ENCODE data around the gene RBBP8NL.

The RBBP8NL gene

GRCh38 chr20:62427172-62428001, at the start of gene RBBP8NL:
Gene RBBP8NL (minus strand): TSS chr20:62427539. CDS start chr20:62419647, 7,892 bp downstream.
- TF ChIP-seq EZH2 (IDR thresholded peaks at IDR 0.05; ENCODE audit: borderline replicate concordance, low read length) (no peak), CTCF (IDR thresholded peaks at IDR 0.05; ENCODE audit: low read length) (no peak)
- H3K9me2 ChIP-seq (ENCODE audit: low read depth, low read length): no peaks in the 10 kb centered on the region
- H4K20me1 ChIP-seq (ENCODE audit: insufficient read depth, low read length): no peaks in the 10 kb centered on the region
- no peaks in the 10 kb centered on the region for H3K9me3 ChIP-seq (ENCODE audit: low read length)
- H3K79me2 ChIP-seq (ENCODE audit: insufficient read depth, low read length): no peaks in the 10 kb centered on the region
- no peak within 1 kb of the TSS for H2AFZ ChIP-seq (ENCODE audit: low read length)
- H3K4me1 ChIP-seq (ENCODE audit: insufficient read depth, low read length, severe bottlenecking): no peaks in the 10 kb centered on the region
- no peak within 1 kb of the TSS for H3K4me3 ChIP-seq (ENCODE audit: low read depth, low read length, poor library complexity, severe bottlenecking)
- no peak within 1 kb of the TSS for H3K4me2 ChIP-seq (ENCODE audit: low read length)
- no peak within 1 kb of the TSS for H3K9ac ChIP-seq (ENCODE audit: low read length)
- no peaks in the 10 kb centered on the region; the same call in 1 of the 2 replicates for H3K27me3 ChIP-seq (ENCODE audit: insufficient read depth, low read length)
- H3K27ac ChIP-seq (ENCODE audit: low read depth, low read length, poor library complexity, severe bottlenecking): no peak within 1 kb of the TSS
- no peaks in the 10 kb centered on the region for H3F3A ChIP-seq (ENCODE audit: insufficient read depth, low read length)
- no peaks in the 10 kb centered on the region for H3K36me3 ChIP-seq (ENCODE audit: insufficient read depth, low read length)

- no peaks in the 10 kb centered on the region; the same call in 1 of the 2 replicates for H3K36me3 ChIP-seq (ENCODE audit: insufficient read depth, low read length)
- H3K4me1 ChIP-seq (ENCODE audit: insufficient read depth, low read length, severe bottlenecking): no peaks in the 10 kb centered on the region
- H3K27ac ChIP-seq (ENCODE audit: low read depth, low read length, poor library complexity, severe bottlenecking): no peak overlapping the region
- no peaks in the 10 kb centered on the region for H3K9me3 ChIP-seq (ENCODE audit: low read length)
- no peak overlapping the region for H2AFZ ChIP-seq (ENCODE audit: low read length)
- H3K79me2 ChIP-seq (ENCODE audit: insufficient read depth, low read length): no peaks in the 10 kb centered on the region
- no peak overlapping the region for H3K4me2 ChIP-seq (ENCODE audit: low read length)
- no peak for TF ChIP-seq EZH2 (IDR thresholded peaks at IDR 0.05; ENCODE audit: borderline replicate concordance, low read length)
- TF ChIP-seq CTCF (IDR thresholded peaks at IDR 0.05; ENCODE audit: low read length): no peak
- H3K9me2 ChIP-seq (ENCODE audit: low read depth, low read length): no peaks in the 10 kb centered on the region
- H4K20me1 ChIP-seq (ENCODE audit: insufficient read depth, low read length): no peaks in the 10 kb centered on the region
- no peaks in the 10 kb centered on the region for H3F3A ChIP-seq (ENCODE audit: insufficient read depth, low read length)
- no peaks in the 10 kb centered on the region for H3K27me3 ChIP-seq (ENCODE audit: insufficient read depth, low read length)
- no peak overlapping the region for H3K4me3 ChIP-seq (ENCODE audit: low read depth, low read length, poor library complexity, severe bottlenecking)
- no peak overlapping the region for H3K9ac ChIP-seq (ENCODE audit: low read length)
Observed at GRCh38 chr20:62476056-62476838, 48.9 kb upstream of the RBBP8NL start.

- Histone ChIP-seq H3K27me3 (ENCODE audit: insufficient read depth, low read length) (no peaks in the 10 kb centered on the region), H3K4me2 (ENCODE audit: low read length) (no peak within 1 kb of the TSS)
Observed at GRCh38 chr20:62475772-62476055, 48.4 kb upstream of the RBBP8NL start, which contains the start of gene GATA5. Gene GATA5 (minus strand): TSS chr20:62475995. CDS start chr20:62475521, 474 bp downstream.

More at GRCh38 chr20:62475772-62476055, 48.4 kb upstream of the RBBP8NL start, which contains the start of gene GATA5:
- Histone ChIP-seq H3F3A (ENCODE audit: insufficient read depth, low read length) (no peaks in the 10 kb centered on the region), H2AFZ (ENCODE audit: low read length) (no peak within 1 kb of the TSS), H3K9me2 (ENCODE audit: low read depth, low read length) (no peaks in the 10 kb centered on the region), H3K9me3 (ENCODE audit: low read length) (no peaks in the 10 kb centered on the region), H3K27ac (ENCODE audit: low read depth, low read length, poor library complexity, severe bottlenecking) (no peak within 1 kb of the TSS), H4K20me1 (ENCODE audit: insufficient read depth, low read length) (no peaks in the 10 kb centered on the region), H3K9ac (ENCODE audit: low read length) (no peak within 1 kb of the TSS), H3K79me2 (ENCODE audit: insufficient read depth, low read length) (no peaks in the 10 kb centered on the region), H3K4me1 (ENCODE audit: insufficient read depth, low read length, severe bottlenecking) (no peaks in the 10 kb centered on the region), H3K4me3 (ENCODE audit: low read depth, low read length, poor library complexity, severe bottlenecking) (no peak within 1 kb of the TSS), H3K36me3 (ENCODE audit: insufficient read depth, low read length) (no peaks in the 10 kb centered on the region; the same call in 1 of the 2 replicates)
- TF ChIP-seq EZH2 (IDR thresholded peaks at IDR 0.05; ENCODE audit: borderline replicate concordance, low read length): no peak

Measured in OCI-LY1 (cell line).